ENCODE results near the gene POLD2.

Gene POLD2

DNA sequence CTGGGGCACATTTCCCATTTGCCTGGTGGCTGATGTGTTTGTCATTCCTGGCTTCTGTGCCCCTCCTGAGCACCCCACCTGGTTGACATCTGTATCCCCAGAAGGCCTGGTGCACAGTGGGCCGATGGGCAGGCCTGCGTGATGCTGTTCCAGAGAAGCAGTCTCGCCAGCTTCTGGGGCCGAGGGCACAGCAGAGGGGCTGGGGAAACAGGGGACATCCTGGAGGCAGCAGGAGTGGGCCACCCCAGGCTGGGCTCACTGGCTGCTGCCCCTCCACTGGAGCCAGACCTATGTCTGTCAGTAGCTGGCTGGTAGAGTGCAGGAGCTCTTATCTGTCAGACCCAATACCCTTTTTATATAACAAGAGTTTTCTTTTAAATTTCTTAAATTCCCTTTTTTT is 18.7 kb upstream of the POLD2 start:
- H3K27ac ChIP-seq = no peak overlapping the region
- no peak overlapping the region for H3K4me3 ChIP-seq
- TF ChIP-seq, protein P1, sequence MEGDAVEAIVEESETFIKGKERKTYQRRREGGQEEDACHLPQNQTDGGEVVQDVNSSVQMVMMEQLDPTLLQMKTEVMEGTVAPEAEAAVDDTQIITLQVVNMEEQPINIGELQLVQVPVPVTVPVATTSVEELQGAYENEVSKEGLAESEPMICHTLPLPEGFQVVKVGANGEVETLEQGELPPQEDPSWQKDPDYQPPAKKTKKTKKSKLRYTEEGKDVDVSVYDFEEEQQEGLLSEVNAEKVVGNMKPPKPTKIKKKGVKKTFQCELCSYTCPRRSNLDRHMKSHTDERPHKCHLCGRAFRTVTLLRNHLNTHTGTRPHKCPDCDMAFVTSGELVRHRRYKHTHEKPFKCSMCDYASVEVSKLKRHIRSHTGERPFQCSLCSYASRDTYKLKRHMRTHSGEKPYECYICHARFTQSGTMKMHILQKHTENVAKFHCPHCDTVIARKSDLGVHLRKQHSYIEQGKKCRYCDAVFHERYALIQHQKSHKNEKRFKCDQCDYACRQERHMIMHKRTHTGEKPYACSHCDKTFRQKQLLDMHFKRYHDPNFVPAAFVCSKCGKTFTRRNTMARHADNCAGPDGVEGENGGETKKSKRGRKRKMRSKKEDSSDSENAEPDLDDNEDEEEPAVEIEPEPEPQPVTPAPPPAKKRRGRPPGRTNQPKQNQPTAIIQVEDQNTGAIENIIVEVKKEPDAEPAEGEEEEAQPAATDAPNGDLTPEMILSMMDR (IDR thresholded peaks at IDR 0.05) = no peak
- DNase-seq (ENCODE audit: low spot score) = no peak

GRCh38 chr7:44141221-44141850 is 18.0 kb upstream of the POLD2 start, which contains the start of gene MYL7:
Gene MYL7, minus strand, starts transcription at chr7:44141332. Its CDS starts 27 bp downstream, at chr7:44141305.
- TF ChIP-seq, protein P1 (IDR thresholded peaks at IDR 0.05) = no peak
- Histone ChIP-seq H3K4me3 (no peak within 1 kb of the TSS), H3K27ac (no peak within 1 kb of the TSS)
- no peak for DNase-seq (ENCODE audit: low spot score)

GRCh38 chr7:44140341-44140740 is 17.0 kb upstream of the POLD2 start:
- no peak for DNase-seq (ENCODE audit: low spot score)
- Histone ChIP-seq H3K27ac (no peak overlapping the region), H3K4me3 (no peak overlapping the region)
- TF ChIP-seq, protein P1 (IDR thresholded peaks at IDR 0.05) = no peak

GRCh38 chr7:44139311-44140010 is 16.1 kb upstream of the POLD2 start:
- no peak for DNase-seq (ENCODE audit: low spot score)
- H3K4me3 ChIP-seq = no peak overlapping the region
- TF ChIP-seq, protein P1 (IDR thresholded peaks at IDR 0.05) = no peak
- no peak overlapping the region for H3K27ac ChIP-seq

DNA sequence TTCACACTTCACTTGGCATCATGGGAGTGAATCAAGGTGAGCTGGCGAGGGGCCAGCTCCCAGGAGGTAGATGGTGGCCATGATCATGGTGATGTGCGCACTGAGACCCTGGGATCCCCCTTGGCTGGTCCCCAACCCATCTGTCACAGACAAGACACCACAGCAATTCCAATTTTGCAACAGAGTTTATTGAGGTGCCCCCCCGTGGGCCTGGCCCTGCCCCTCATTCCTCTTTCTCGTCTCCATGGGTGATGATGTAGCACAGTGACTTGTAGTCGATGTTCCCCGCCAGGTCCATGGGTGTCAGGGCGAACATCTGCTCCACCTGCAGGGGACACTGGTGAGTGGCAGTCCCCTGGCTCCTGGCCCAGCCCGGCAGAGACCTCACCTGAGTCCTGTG is 15.3 kb upstream of the POLD2 start:
- H3K27ac ChIP-seq = no peak overlapping the region
- H3K4me3 ChIP-seq = no peak overlapping the region
- TF ChIP-seq, protein P1 (IDR thresholded peaks at IDR 0.05) = no peak
- no peak for DNase-seq (ENCODE audit: low spot score)

DNA sequence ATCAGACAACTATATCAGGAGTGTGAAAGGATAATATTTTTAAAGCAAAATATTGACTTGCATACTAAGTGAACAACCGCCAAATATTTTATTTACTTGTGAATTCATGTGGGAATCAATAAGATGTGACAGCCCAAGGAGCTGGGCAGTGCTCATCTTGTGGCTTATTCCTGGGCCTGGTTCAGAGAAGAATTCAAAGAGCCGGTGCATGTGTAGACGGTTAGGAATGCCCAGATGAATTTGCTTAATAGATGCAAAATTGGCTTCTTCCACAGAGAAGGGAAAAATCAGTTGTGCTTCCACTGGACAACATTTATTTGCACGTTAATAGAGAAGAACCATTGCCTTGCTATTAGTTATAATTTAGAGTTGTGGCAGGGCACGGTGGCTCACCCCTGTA is 13.4 kb upstream of the POLD2 start:
- H3K27ac ChIP-seq = no peak overlapping the region
- TF ChIP-seq, protein P1 (IDR thresholded peaks at IDR 0.05) = no peak

More for the DNA sequence above, 13.4 kb upstream of the POLD2 start:
- no peak for DNase-seq (ENCODE audit: low spot score)
- no peak overlapping the region for H3K4me3 ChIP-seq

Measured in coronary artery (tissue), 2 donors.